Measurements from ENCODE around the gene AGPAT3. TPM values are rescaled to one million over a fixed set of nuclear protein-coding genes. Genes with fewer than 3 reads are reported as not detected.

The AGPAT3 gene
- total and polyA plus RNA-seq, 10 of the 15 experiments (the other 5 are each of a cell fraction or from before 2014, with no cell fraction given) = 1.2 to 110 (median 30.8) TPM

DNA sequence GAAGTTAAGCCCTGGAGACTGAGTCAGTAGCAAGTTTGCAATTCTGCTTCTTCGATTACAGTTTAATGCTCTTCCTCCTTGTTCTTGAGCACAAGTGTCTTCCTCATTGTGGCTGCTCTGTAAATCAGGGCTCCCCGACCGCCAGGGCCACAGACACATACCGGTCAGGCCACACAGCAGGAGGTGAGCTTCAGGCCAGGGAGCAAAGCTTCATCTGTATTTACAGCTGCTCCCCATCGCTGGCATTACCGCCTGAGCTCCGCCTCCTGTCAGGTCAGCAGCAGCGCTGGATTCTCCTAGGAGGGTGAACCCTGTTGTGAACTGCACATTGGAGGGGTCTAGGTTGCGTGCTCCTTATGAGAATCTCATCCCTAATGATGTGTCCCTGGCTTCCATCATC, 145.4 kb downstream of the AGPAT3 start:
- CTCF ChIA-PET = interaction anchor here (1.1 kb wide), 1 partner anchor 35 kb away, joined by 4 read pairs; no protein-coding TSS in a partner anchor

More for the DNA sequence above, 145.4 kb downstream of the AGPAT3 start:
- Histone ChIP-seq H3K4me2 (ENCODE audit: control insufficient read depth, insufficient read depth) (no peak overlapping the region), H3K9me3 (replicated peaks; ENCODE audit: control insufficient read depth, insufficient read depth, low read length) (no peaks in the 10 kb centered on the region), H3K27ac (ENCODE audit: control insufficient read depth, insufficient read depth) (no peak overlapping the region), H4K20me1 (ENCODE audit: control insufficient read depth, insufficient read depth) (no peaks in the 10 kb centered on the region), H2AFZ (ENCODE audit: control insufficient read depth, low read depth, low read length) (no peak overlapping the region), H3K79me2 (ENCODE audit: control insufficient read depth, insufficient read depth, low read length) (peaks cover 41% of the 10 kb centered on the region), H3K4me1 (ENCODE audit: control insufficient read depth, insufficient read depth, low read length) (peaks cover 3% of the 10 kb centered on the region; the same call in 1 of the 2 replicates), H3K36me3 (ENCODE audit: control insufficient read depth in 2 of 2, insufficient read depth in 2 of 2, low read length in 1 of 2) (no peaks in the 10 kb centered on the region), H3K4me3 (no peak overlapping the region), H3K27me3 (replicated peaks in 1 of 2; ENCODE audit: control insufficient read depth in 2 of 2, insufficient read depth in 2 of 2, low read length in 1 of 2) (no peaks in the 10 kb centered on the region), H3K9ac (ENCODE audit: control insufficient read depth, insufficient read depth, low read length) (no peak overlapping the region)
- no peak for TF ChIP-seq IKZF1 (conservative IDR thresholded peaks at IDR 0.05)
- TF ChIP-seq E4F1 (IDR thresholded peaks at IDR 0.05; ENCODE audit: borderline replicate concordance, partially characterized antibody) = no peak
- TF ChIP-seq, protein P1, sequence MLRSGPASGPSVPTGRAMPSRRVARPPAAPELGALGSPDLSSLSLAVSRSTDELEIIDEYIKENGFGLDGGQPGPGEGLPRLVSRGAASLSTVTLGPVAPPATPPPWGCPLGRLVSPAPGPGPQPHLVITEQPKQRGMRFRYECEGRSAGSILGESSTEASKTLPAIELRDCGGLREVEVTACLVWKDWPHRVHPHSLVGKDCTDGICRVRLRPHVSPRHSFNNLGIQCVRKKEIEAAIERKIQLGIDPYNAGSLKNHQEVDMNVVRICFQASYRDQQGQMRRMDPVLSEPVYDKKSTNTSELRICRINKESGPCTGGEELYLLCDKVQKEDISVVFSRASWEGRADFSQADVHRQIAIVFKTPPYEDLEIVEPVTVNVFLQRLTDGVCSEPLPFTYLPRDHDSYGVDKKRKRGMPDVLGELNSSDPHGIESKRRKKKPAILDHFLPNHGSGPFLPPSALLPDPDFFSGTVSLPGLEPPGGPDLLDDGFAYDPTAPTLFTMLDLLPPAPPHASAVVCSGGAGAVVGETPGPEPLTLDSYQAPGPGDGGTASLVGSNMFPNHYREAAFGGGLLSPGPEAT (IDR thresholded peaks at IDR 0.05; ENCODE audit: low read depth) = no peak
- TF ChIP-seq YBX1 (IDR thresholded peaks at IDR 0.05) = no peak
- no peak for TF ChIP-seq ZBED1 (IDR thresholded peaks at IDR 0.05; ENCODE audit: borderline replicate concordance)
- no peak for TF ChIP-seq NR2C1 (IDR thresholded peaks at IDR 0.05)
- no peak for TF ChIP-seq DPF2 (IDR thresholded peaks at IDR 0.05)
- no peak for TF ChIP-seq ATF7 (IDR thresholded peaks at IDR 0.05; ENCODE audit: low read depth)
- TF ChIP-seq MEF2B (IDR thresholded peaks at IDR 0.05; ENCODE audit: partially characterized antibody, poor library complexity, severe bottlenecking) = no peak
- TF ChIP-seq SUPT20H (IDR thresholded peaks at IDR 0.05; ENCODE audit: borderline replicate concordance, control insufficient read depth, low read depth, low read length) = no peak
- no peak for TF ChIP-seq JUND (IDR thresholded peaks at IDR 0.05; ENCODE audit: low read depth, low read length)
- no peak for TF ChIP-seq SP1 (IDR thresholded peaks at IDR 0.05; ENCODE audit: low read depth, low read length)
- TF ChIP-seq, protein P2, sequence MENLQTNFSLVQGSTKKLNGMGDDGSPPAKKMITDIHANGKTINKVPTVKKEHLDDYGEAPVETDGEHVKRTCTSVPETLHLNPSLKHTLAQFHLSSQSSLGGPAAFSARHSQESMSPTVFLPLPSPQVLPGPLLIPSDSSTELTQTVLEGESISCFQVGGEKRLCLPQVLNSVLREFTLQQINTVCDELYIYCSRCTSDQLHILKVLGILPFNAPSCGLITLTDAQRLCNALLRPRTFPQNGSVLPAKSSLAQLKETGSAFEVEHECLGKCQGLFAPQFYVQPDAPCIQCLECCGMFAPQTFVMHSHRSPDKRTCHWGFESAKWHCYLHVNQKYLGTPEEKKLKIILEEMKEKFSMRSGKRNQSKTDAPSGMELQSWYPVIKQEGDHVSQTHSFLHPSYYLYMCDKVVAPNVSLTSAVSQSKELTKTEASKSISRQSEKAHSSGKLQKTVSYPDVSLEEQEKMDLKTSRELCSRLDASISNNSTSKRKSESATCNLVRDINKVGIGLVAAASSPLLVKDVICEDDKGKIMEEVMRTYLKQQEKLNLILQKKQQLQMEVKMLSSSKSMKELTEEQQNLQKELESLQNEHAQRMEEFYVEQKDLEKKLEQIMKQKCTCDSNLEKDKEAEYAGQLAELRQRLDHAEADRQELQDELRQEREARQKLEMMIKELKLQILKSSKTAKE (IDR thresholded peaks at IDR 0.05; ENCODE audit: low read depth, poor library complexity, severe bottlenecking) = no peak
- no peak for TF ChIP-seq PAX5 (IDR thresholded peaks at IDR 0.05; ENCODE audit: borderline replicate concordance, low read depth, low read length)
- TF ChIP-seq, protein P3, sequence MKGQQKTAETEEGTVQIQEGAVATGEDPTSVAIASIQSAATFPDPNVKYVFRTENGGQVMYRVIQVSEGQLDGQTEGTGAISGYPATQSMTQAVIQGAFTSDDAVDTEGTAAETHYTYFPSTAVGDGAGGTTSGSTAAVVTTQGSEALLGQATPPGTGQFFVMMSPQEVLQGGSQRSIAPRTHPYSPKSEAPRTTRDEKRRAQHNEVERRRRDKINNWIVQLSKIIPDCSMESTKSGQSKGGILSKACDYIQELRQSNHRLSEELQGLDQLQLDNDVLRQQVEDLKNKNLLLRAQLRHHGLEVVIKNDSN (IDR thresholded peaks at IDR 0.05; ENCODE audit: borderline replicate concordance, extremely low read length, insufficient read depth, low read depth, low read length) = no peak
- no peak for TF ChIP-seq ETV6 (conservative IDR thresholded peaks at IDR 0.05 in 1 of 2, IDR thresholded peaks at IDR 0.05 in 1 of 2; ENCODE audit: borderline replicate concordance in 1 of 2, low read depth in 1 of 2)
- ATAC-seq (no peak), DNase-seq (ENCODE audit: low read depth, low spot score) (no peak), FAIRE-seq (no peak)
- intact Hi-C loops (cut with micrococcal nuclease; ENCODE audit: unreplicated experiment) (no loop called here), in situ Hi-C loops (cut with MboI) (no loop called here)
- ChIA-PET POLR2A (no interaction called here), RAD21 (ENCODE audit: unreplicated experiment) (no interaction called here), SMC1A (ENCODE audit: uncharacterized antibody, unreplicated experiment) (no interaction called here)
- 98% methylated on average over 9 of the region's 9 CpGs for WGBS (ENCODE audit: insufficient coverage, insufficient replicate concordance, low lambda C conversion rate, missing lambda C conversion rate)
- BruUV-seq (replicated peaks) = no TSS peak
